Measurements from ENCODE around the gene NAGPA.

- no peak for TF ChIP-seq CTCF (IDR thresholded peaks at IDR 0.05; ENCODE audit: poor library complexity, severe bottlenecking)
- TF ChIP-seq EP300 (conservative IDR thresholded peaks at IDR 0.05; ENCODE audit: poor library complexity, severe bottlenecking) = no peak
- no peak for TF ChIP-seq POLR2AphosphoS5 (IDR thresholded peaks at IDR 0.05)
Measured at GRCh38 chr16:4976079-4976478, 57.7 kb downstream of the NAGPA start.
